Activated CD4-positive, alpha-beta T cell treated with anti-CD3 and anti-CD28 coated beads, Interleukin-2, amount 50 U/mL, for 4 hours (primary cell): ENCODE data around the gene PRTG.
"Not testable (repeated sequence)": the region's sequence is repeated elsewhere in the genome, so short reads cannot be mapped to it uniquely, and the experiment has no call there.

Source experiments
- DNase-seq, 2 experiments: peaks; one replicate each; pipeline ENCODE4 v3.0.0-alpha.2; 2020

The PRTG gene

GRCh38 chr15:55694652-55695150 lies 48.3 kb downstream of the PRTG start:
- DNase-seq, result no peak

DNA sequence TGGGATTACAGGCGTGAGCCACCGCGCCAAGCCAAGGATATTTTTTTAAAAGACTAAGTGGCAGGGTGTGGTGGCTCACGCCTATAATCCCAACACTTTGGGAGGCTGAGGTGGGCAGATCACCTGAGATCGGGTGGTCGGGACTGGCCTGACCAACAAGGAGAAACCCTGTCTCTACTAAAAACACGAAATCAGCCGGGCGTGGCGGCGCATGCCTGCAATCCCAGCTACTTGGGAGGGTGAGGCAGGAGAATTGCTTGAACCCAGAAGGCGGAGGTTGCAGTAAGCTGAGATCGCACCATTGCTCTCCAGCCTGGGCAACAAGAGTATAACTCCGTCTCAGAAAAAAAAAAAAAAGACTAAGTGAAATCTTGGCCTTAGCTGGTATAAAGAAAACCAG lies 49.8 kb downstream of the PRTG start:
- DNase-seq, result not testable (repeated sequence)

DNA sequence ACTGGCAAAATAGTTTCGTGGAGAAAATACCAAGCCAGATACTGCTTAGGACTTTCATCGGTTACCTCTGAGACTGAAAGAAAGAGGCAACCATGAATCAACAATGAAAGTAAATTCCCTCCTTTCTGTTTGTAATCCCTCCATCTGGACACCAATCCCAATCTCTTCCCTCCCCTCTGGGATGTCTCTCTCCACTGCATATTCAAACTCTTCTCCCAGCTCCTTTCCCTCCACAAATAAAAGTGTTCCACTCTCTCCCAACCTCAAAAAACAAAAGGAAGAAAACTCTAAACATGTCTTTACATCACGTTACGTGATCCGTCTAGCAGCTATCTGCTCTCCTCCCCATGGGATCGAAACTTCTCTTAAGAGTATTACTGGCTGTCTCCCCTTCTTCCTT lies 55.2 kb downstream of the PRTG start:
- no peak for DNase-seq

DNA sequence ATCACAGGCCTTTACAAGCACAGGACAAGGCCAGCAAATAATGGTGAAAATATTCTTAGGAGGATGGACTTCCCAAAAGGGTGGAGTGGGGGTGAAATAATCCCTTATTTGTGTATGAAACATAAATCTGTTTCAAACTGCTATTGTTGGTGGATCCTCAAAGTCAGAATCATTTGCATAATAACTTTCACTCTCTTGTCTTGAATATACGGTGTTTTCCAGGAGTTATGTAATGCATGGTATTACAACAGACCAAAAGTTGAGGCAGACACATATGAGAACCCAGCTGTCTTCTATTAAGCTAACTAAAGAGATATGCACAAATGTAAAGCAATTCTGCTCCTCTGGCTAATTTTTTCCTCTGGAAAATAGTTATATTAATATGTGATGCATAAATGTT lies 57.7 kb downstream of the PRTG start:
- DNase-seq, result no peak

GRCh38 chr15:55683376-55683775 lies 59.6 kb downstream of the PRTG start:
- DNase-seq, result no peak

DNA sequence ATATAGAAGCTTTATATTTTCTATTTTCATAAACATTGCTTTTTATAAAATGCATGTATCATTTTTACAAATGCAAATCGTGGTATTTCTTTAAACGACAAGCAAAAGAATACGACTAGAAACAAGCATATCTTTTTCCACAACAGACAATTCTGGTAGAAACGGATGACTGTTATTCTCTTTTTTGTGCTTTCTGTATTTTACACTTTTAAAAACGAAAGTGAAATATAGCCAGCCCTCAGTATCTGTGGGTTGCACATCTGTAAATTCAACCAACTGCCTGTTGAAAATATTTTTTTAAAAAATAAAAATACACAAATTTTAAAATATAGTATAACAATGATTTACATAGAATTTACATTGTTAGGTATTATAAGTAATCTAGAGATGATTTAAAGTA lies 61.3 kb downstream of the PRTG start:
- DNase-seq, result no peak

GRCh38 chr15:55676507-55676906 lies 66.4 kb downstream of the PRTG start:
- DNase-seq, result no peak

DNA sequence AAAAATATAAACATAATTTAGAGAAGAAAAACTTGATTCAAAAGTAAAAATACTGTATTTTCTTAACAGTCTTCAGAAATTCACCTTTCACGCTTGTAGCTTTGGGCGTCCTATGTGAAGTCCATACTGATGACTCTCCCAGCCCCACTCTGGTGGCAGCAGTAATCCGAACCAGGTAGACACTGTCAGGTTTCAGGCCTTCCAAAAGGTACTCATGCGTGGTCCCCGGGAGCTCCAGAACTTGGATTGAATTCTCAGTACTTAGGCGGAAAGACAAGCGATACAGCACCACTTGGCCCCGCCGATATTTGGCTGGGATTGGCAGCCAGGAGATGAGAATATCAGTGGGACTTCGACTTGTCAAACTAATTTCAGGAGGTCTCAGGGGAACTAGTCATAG lies 69.7 kb downstream of the PRTG start:
- DNase-seq, result no peak

DNA sequence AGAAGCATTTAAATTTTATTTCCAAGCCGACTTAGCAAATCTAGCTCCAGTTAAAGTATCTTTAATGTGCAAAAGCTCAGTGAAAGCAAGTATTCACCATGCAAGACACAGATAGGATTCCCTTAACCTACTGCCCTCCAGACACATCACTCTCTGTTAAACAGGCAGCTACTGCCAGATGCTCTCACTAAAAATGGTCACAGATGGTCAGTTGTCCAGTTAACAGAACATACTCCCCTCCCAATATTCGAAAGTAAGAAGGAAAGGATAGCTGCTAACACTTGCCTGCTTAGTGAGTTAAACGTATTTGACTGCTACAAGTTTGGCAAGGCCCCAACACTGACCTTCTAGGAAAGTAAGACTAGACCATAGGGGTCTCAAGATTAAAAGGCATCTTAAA lies 73.7 kb downstream of the PRTG start:
- no peak for DNase-seq

DNA sequence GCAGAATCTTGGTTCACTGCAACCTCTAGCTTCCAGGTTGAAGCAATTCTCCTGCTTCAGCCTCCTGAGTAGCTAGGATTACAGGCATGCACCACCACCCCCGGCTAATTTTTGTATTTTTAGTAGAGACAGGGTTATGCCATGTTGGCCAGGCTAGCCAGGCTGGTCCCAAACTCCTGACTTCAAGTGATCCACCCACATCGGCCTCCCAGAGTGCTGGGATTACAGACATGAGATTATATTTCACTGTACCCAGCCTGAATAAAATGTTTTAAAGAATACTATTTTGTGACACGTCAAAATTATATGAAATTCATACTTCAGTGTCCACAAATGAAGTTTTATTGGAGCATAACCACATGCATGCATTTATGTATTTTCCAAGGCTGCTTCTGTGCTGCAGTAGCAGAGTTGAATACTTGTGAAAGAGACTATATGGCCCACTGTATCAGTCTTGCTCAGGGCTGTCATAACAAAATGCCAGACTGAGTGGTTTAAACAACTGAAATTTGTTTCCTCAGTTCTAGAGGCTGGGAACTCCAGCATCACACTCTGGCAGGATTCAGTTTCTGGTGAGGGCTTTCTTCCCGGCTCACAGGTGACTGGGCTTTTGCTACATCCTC lies 77.2 kb downstream of the PRTG start:
- DNase-seq, result no peak

DNA sequence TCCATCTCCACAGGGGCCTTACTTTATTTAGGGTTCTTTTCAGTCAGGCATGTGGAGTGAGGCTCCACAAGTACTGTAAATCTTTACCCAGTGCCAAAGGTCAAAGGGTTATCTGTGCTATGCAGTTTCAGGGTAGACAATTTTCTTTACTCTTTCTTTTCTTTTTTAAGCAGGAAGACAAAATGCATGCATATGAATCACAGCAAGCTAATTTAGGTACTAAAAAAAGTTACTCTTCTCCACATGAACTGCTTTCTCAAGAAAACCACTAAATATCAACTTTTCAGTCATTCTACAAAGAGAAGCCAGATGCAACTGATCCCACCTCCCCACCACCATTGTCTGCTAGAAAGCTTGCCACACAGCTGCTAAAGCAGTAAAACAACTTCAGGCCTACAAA lies 81.5 kb downstream of the PRTG start:
- no peak for DNase-seq

DNA sequence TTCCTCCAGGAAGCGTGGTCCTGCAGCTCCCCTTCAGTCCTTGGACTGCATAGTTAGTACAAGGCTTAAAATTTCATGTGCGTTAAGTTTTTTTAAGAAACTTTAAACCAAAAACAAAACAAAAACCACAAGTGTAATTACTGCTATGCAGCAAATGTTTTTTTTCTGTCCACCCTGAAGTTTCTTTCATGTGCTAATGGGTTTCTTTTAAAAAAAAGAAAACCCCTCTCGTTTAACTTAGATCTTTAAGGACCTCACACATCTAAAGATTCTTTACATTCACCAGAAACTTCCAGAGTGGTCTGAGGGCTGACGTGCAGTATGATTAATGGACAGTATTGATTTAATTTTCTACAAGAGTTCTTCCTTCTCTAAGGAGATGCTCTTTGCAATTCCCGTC lies 82.8 kb downstream of the PRTG start:
- DNase-seq, result no peak

DNA sequence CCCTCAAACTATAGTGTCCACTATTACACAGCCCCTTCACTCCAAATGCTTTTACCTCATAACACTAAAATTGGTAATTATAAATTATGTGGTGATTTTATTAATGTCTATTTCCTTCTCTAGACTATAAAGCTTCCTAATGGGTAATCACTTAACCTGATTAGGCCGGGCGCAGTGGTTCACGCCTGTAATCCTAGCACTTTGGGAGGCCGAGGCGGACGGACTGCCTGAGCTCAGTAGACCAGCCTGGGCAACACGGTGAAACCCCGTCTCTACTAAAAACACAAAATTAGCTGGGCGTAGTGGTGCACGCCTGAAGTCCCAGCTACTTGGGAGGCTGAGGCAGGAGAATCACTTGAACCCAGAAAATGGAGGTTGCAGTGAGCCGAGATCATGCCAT lies 83.5 kb downstream of the PRTG start:
- DNase-seq, result no peak

- no peak for DNase-seq
These were observed 84.1 kb downstream of the PRTG start for GRCh38 chr15:55658886-55659285.

GRCh38 chr15:55654561-55655031 lies 88.4 kb downstream of the PRTG start:
- no peak for DNase-seq

GRCh38 chr15:55652909-55653495 lies 90.0 kb downstream of the PRTG start:
- DNase-seq, result no peak

DNA sequence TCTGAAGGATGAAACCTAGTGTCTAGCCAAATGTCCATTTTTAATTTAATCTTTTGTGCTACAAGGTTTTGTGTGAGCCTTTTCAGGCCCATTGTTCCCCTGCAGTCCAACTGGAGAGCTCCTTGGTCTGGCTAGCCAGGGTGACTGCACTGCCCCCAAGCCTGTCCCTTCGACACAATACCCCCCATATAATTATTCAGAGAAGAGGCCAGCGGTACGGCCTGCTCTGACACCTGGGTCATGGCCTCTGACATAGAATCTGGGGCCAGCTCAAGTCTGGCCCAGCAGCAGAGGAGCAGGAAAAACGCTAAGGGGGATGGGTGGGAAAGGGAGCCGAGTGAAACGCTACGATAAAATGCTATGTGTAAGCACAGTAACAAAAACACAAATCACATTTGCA lies 90.6 kb downstream of the PRTG start:
- no peak for DNase-seq

GRCh38 chr15:55649058-55649423 lies 93.9 kb downstream of the PRTG start:
- no peak for DNase-seq

DNA sequence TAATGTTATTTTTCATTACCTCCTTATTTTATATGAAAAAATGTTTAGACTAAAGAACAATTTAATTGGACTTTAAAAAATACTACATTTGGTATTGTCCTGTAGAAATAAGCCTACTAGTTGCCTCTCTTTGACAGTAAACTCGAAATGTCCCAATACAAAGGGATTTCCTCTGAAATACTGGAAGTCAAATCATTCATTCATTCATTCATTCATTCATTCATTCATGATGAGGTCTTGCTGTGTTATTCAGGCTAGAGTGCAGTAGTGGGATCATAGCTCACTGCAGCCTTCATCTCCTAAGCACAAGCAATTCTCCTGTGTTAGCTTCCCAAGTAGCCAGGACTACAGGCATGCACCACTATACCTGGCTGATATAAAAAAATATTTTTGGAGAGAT lies 104.2 kb downstream of the PRTG start:
- DNase-seq, result no peak

DNA sequence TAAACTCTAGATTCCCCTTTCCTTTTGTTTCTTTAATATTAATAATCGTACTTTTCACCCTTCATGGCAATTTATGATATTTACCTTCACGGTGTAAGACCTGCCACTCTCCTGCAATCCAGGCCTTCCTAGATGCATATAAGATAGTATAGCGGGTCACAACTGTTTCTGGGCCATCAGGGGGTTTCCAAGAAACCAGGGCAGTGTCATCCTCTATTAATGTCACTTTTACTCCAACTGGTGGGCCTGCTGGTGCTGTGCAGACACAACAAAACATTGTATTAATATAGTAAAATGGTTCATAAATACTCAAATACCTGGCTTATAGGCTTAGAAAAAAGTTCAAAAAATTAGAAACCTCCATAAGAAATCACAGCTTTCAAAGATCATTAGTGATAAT lies 105.9 kb downstream of the PRTG start:
- DNase-seq, result no peak

GRCh38 chr15:55633731-55634130 lies 109.2 kb downstream of the PRTG start:
- DNase-seq, result no peak

DNA sequence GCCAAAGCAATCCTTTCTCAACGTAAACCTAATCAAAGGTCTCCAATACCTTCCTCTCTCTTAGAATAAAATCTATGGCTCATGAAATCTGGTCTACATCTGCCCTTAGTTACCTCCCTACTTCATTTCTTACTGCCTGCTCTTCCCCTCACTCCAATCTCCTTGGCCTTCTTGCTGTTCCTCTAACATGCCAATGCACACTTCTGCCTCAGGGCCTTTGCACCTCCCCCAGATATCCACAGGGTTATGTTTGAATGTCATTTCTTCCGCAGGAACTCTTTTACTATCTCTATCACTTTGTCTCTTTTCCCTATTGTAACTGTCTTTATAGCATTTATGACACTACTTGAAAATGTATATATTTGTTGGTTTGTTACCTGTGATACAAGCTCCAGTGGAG lies 110.5 kb downstream of the PRTG start:
- no peak for DNase-seq

GRCh38 chr15:55630858-55631257 lies 112.1 kb downstream of the PRTG start:
- DNase-seq, result no peak

DNA sequence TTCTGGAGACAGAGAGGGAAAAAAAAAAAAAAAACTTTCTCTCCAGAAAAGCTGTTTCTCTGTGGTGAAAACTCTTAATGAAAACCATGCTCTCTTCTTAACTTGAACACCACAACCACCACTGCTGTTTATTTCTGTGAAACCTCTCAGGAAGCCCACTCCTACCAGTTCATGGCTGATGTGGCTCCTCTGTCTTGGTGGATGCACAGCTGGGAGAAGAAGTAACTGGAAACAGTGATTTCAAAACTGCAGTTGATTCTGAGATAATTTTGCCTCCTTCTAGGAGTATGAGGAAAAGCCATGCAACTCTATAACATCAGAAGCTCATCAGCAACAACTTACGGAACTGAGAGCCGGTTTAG lies 114.6 kb downstream of the PRTG start:
- no peak for DNase-seq

- no peak for DNase-seq
These were observed 115.1 kb downstream of the PRTG start for GRCh38 chr15:55627730-55628368.
